NCI-H345 (cell line): ENCODE data around the gene LPP.
A peak's percentile ranks its signal among the peaks of the same experiment; 100 is the strongest.
"Not testable (repeated sequence)": the region's sequence is repeated elsewhere in the genome, so short reads cannot be mapped to it uniquely, and the experiment has no call there.

ENCODE experiments used
- DNase-seq: peaks from one replicate; lab custom pipeline; 2025; lab: John Stamatoyannopoulos, UW

The LPP gene, protein sequence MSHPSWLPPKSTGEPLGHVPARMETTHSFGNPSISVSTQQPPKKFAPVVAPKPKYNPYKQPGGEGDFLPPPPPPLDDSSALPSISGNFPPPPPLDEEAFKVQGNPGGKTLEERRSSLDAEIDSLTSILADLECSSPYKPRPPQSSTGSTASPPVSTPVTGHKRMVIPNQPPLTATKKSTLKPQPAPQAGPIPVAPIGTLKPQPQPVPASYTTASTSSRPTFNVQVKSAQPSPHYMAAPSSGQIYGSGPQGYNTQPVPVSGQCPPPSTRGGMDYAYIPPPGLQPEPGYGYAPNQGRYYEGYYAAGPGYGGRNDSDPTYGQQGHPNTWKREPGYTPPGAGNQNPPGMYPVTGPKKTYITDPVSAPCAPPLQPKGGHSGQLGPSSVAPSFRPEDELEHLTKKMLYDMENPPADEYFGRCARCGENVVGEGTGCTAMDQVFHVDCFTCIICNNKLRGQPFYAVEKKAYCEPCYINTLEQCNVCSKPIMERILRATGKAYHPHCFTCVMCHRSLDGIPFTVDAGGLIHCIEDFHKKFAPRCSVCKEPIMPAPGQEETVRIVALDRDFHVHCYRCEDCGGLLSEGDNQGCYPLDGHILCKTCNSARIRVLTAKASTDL

DNA sequence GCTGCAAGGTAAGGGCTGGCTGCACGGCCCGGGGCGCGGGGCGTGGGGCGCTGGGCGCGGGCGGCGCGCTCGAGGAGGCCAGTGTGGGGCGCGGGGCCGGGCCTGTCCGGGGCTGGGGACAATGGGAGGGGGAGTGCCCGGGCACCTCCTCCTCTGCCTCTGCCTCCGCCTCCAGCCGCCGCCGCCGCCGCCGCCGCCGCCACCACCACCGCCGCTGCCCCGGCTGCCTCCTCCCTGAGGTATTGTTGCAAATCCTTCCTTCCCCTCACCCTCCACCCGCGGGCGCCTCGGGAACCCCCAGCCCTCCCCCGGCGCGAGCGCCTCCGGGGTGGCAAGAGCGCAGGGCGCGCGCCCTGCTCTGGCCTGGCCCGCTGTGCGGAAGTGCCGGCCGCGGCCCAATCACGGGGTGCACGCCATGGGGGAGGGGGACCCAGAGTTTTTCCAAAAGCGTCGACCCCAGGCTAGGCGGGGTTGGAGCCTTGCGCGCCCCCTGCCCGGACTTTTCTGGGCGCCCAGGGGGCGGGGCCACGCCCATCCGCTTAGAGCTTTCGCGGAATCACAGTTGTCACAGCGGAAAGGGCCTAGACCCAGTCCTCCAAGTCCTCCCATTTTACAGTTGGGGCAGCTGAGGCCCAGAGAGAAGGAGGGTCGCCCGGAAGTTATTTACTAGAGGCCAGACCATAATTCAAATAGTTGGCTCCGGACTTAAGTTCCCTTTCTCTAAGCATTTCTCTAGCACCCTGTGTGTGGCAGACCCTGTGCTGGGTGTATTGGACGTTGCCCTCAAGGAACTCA, at the start of gene LPP:
Gene LPP, plus strand, starts transcription at position 144 of the 795 bp plus-strand sequence. CDS start 251,964 bp downstream, outside the sequence.
- peak; percentile 67 for DNase-seq

DNA sequence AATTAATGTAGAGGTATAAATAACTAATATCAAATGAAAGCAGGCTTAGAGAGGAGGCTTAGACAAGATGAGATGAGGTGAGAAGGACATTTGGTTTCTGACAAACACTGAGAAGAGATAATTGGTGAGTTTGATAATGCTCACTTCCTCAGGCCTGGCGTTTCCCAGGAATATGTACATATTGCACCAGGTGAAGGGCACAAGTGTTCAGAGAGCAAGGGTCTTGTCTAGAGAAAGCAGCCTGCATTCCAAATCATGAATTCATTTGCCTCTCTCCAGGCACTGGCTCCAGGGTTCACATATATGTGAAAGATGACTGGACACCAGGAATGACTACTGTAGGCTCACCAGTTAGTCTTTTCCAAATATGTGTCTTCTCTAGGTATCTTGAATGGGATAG, 48.0 kb upstream of the LPP start:
- no peak for DNase-seq

DNA sequence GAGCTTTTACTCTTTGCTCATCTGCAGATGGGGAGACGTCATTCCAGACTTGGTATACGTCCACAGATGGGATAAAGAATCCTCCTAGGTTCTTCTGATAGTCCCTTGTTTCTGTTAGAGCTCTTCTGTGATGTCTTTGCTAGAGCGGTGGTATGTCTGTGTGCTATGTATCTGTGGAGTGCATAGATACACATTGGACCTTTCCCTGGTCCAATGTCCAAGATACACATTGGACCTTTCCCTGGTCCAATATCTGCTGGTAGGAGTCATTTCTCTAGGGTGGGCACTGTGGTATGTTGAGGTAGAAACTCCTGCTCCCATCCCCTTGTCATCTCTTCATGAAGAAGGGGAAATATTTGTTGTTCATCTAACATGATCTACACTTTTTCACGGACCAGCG, 47.5 kb upstream of the LPP start:
- DNase-seq, result no peak

DNA sequence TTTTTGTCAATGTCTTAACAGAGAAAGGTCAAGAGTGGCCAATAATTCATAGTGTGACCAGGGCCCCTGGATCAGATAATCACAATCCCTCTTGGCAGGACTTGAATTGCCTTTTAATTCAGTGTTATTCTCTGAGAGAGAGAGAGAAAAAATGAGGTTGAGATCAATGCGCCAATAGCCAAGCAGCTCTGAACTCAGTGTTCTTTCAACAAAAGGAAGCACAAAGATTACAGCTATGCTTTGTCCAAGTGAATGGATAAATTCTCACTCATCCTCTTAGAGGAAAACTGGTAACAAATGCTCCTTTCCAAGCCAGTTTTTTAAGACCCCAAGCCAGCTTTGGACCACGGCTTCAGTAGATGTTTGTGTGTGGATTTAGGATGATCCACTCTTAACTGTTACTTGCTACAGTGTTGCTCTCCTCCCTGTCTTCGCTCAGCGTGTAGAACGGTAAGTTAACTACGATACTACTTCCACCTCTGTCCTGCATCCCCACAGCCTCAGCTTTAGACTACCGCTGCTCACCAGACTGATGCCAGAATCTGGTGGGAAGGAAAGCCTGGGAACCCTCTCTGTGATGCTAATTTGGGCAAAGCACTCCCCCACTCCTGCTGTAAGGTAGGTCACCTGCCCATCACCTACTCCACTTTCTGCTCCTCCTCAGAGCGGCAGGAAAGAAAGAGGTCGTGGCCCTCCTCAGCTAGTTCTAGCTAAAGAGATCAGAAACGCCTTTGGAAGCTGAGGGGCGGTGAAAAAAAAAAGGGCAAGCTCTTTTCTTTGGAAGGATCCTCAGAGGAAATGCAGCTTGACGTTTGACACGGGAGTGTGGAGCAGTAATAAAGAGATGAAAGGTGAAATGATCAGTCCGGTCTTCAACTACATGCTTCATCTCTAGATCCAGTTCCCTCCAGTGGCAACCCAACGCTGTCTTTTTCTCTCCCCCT, 46.8 kb upstream of the LPP start:
- no peak for DNase-seq

DNA sequence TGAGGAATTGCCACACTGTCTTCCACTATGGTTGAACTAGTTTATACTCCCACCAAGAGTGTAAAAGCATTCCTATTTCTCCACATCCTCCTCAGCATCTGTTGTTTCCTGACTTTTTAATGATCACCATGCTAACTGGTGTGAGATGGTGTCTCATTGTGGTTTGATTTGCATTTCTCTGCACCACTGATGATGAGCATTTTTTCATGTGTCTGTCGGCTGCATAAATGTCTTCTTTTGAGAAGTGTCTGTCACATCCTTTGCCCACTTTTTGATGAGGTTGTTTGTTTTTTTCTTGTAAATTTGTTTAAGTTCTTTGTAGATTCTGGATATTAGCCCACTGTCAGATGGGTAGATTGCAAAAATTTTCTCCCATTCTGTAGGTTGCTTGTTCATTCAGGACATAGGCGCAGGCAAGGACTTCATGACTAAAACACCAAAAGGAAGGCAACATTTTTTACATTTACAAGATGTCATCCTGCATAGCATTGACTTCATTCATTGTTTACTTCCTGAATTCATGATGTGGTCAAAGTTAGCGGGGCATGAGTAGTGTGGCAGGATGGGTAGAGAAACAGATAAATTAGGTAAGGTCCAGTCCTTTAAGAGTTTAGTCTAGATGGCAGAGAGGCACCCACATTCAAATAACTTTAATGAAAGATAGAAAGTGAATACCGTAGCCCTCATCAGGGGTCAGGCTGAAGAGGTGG, 45.1 kb upstream of the LPP start:
- no peak for DNase-seq

DNA sequence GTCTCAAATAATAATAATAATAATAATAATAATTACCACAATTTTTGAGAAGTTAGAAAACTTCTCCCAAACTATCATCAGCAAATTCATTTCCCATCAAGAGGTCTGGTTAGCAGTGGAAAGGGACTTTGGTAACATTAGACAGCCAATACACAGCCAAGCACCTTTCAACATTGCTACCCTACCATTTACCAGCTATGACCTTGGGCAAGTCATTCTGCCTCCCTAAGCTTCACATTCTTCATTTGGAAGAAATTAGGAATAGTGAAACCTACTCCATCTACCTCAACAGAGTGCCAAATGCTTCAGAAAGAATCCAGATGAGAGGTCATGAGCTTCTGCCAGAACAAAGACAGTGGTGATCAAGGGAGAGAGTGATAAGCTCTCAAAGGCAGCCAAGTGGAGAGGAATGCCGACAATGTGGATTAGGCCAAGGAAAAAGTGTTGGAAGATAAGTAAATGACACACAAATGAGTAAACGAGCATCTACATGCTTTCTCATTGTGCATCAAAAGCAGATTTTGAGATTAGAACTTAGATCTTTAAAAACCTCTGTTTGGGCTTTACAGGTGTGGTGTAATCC, 42.9 kb upstream of the LPP start:
- DNase-seq, result no peak

DNA sequence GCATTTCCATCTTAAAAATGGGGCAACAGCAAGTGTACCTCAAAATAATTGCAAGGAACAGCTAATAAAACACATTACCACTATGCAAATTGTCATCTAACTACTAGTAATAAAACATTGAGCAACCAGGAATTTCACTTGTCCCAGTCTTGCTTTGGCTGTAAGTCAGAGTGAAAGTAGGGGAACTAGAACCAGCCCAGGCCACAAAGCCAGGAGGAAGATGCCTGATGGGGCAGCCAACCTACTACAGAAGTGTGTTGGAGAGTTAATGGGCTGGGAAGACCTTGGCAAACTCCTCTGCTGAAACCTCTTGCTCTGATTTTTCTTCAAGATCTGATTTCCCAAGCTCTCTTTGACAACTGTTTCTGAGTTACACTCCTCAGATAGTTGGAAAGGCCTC, 40.2 kb upstream of the LPP start:
- DNase-seq, result no peak

DNA sequence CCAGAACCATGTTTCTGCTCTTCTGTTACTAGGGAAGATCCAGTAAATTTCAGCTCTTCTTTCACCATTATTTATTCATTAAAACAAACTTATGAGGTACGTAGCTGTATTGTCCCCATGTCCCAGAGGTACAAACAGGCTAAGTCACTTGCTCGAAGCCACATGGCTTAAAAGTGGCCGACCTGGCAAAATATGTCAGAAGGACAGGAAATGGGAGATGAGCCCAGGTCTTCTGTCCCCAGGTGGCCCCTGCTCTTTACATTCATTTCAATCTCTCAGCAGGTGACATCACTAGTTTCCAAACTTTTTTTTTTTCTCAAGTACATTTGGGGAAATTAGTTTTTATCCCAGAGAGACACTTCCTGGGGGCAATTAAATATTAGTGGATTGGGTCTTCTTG, 34.1 kb upstream of the LPP start:
- DNase-seq, result no peak

DNA sequence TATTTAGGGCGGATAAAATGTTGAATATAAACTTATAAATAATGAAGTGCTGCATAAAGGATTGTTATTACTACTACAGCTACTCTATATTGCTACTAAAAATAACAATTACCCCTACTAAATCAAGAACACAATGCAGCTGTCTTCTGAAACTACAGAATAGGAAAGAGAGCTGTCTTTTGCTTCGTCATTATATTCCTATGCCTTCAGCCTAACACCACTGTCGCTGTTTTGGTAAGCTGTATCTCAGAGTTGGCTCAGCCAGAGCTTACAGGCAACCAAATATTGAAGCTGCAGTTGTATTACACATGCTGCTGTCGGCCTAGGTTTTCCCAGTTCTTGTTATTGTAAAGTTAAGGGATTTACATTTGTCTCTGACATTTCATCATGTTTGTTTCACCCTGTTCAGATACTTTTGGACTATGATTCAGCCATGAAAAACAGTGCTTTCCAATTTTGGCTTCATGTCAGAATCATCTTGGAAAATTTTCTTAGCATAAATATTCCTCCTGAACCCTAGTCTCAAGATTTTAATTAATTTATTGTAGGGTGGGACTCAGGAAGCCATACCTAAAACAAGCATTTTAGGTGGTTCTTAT, 31.3 kb upstream of the LPP start:
- DNase-seq, result no peak

DNA sequence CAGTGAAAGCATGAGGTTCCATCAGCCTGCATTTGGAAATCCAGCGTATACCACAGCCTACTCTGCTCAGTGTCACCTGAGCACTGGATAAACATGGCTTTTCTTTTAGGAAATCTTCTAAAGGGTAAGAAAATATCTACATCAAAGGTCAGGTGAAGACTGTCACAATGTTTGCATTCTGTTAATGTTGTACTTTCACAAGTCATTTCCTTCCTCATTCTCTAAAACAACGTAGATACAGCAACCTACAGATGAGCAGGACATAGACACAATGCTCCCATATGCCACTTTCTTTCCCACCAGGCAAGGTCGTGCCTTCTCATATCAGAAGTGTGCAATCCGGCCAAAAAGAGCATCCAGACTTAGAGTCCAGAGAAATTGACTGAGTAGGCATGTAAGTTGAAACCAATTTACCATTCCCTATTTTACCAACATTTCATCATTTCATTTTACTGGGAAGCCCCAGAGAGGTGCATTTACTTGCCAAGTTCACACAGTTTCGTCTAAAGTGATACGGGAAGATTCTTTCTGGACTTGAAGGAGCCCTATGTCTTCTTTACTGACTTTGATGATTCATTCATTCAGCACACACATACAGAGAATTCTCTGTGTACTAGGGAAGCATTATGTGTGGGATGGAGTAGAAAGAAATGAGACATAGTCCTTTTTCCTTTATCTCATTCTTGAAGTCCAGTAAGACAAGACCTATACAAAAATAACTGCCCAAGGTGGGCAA, 30.6 kb upstream of the LPP start:
- no peak for DNase-seq

DNA sequence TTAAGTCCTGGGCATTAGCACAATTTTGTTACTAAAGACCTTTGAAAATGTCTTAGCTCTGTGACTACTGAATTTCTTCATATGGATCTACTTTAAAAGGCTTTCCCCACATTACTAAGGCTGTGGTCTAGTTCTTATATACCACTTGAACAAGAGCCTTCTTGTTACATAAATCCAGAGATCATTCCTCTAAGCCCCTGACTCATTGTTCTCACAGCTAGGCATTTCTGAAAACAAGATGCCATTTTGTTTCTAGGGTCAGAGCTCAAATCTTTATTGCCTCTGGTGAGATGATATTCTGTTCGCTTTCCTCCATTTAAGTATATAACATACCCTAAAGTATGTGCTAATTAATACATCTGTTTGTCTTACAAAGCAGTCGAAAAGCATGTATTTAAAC, 29.8 kb upstream of the LPP start:
- DNase-seq, result no peak

DNA sequence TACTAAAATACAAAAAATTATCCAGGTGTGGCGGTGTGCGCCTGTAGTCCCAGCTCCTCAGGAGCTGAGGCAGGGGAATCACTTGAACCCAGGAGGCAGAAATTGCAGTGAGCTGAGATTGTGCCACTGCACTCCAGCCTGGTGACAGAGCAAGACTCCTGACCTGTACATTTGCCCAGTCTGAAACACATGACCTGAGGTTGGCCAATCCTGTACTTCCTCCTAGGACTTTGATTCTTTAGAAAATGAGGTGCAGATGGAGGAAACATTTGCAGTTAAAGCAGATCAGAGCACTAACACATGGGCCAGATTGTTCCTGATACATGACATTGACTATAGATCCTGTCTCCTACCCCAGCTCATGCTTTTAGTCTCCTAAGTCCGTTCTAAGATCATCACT, 28.9 kb upstream of the LPP start:
- no peak for DNase-seq

DNA sequence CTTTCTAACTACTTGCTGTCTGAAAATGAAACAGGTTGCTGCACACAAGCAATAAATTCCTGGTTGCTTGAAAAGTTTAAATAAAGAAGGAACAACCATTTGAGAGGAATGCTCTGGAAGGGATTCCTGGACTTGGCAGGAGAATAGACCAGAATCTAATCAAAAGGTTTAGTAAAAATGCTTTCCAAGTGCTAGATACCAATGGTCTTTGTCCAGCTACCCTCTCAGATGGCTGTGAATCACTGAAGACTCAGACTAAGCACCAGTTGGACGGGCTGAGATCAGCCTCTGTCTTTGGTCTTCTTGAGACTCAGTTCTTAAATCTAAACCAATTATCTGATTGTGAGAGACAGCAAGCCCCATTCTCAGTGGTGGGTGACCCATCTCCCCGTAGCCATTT, 27.7 kb upstream of the LPP start:
- no peak for DNase-seq

DNA sequence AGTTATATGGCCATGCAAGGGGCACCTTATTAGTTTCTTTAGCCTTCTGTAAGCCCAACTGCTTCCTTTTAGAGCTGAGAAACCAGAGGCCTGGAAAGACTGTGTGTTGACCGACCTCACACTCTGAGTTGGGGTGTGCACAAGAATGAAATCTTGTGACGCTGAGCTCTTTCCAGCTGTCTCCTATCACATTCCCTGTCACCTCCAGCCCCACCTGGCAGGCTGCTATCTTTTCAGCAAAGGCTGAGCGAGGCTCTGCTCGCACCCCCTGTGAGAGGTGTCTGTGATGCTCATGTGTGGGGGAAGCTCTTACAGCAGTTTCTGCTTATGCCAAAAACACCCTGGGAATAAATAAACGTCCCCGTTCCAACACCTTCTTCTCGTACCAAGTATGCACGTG, 27.0 kb upstream of the LPP start:
- DNase-seq, result no peak

DNA sequence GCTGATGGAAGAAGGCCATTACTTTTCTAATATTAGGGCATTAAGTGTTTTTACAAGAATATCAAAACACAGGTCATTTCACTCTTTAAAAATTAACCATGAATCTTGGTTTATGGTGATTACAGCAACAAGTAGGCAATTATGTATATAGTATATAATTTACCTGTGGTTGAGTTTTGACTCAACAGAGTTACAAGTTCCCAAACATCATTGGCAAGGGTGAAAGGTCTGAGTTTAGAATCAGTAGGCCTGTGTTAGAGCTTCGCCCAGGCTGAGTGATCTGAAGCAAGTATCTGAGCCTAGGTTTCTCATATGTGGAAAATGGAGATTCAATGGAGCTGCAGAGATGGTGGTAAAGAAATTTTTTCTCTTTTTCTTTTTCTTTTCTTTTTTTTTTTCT, 25.1 kb upstream of the LPP start:
- DNase-seq, result no peak

DNA sequence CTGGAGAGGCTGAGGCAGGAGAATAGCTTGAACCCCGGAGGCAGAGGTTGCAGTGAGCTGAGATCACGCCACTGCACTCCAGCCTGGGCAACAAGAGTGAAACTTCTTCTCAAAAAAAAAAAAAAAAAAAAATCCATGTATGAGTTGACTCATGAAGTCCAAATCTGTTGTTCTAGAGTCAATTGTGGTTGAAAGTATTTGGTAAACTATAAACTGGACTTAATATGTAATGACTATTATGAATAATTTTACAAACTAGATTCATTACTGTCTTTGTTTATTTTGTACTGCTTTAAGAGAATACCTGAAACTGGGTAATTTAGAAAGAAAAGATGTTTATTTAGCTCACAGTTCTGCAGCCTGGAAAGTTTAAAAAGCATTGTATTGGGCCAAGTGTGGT, 22.9 kb upstream of the LPP start:
- DNase-seq, result not testable (repeated sequence)

DNA sequence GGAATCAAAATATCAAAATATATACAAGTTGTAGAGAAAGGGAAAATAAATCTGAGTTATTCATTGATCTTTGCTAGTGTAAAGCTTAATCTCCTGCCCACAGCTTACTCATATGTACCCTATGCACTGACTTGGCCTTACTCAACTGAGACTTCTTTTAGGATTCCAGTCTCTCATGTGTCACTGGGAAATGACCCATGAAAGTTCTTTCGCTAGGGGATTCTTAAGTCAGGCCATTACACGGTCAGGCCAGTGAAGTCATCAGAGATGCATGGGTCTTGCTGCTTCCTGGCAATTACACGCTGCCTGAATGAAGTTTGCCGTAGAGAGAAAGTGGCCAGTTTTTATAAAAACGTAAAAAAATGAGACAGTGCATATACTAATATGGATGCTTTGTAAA, 20.7 kb upstream of the LPP start:
- DNase-seq, result no peak

DNA sequence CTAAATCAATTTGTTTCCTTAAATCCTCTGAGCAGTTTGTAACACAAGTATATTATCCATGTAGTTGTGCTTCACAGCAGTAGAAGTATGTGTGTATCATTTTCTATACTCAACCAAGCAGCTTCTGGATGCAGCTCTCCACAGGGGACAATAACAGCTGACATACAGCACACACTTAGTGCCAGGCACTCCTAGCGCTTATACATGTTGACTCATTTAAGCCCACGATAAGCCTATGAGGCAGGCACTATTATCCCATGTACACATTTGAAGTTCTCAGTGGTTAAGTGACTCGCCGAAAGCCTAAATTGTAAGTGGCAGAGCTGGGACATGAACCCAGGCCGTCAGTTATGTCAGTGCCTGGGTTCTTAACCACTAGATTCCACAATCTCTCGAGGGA, 20.3 kb upstream of the LPP start:
- DNase-seq, result no peak

DNA sequence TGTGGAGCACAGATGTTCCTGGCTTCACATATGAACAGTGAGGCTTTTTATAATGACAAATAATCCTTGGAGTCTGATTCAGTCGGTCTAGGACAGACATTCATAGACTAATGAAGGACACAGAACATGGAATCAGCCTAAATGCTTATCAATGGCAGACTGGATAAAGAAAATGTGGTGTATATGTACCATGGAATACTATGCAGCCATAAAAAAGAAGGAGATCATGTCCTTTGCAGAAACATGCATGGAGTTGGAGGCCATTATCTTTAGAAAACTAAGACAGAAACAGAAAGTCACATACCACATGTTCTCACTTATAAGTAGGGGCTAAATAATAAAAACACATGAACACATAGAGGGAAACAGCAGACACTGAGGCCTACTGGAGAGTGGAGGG, 19.9 kb upstream of the LPP start:
- no peak for DNase-seq

DNA sequence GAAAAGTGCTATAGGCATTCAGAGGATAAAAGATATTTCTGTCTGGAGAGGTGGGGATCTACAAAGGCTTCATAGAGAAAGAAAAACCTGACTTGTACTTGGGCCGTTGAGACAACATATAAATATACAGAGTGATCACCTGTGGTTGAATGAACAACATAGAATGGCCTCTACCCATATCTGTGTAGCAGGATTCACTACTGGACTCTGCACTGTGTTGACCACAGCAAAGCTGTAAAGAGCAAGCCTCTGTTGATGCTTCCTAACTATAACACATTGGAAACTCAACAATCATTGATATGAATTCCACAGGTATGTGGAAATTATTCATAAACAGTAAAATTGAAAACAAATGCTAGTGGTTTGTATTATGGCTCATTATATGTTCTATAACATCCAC, 19.1 kb upstream of the LPP start:
- DNase-seq, result no peak
